BE2C (cell line): ENCODE data around the gene TARP.

Experiments used
- DNase-seq: peaks from one replicate; pipeline ENCODE4 v3.0.0-alpha.2; 2020
- H3K27me3 ChIP-seq: fragments of 250-450 bp; sonication (Bioruptor Pico); 2 replicates; pipeline ENCODE4 v1.5.1; 2020; ENCODE audit warnings: mild to moderate bottlenecking
- H3K36me3 ChIP-seq: fragments of 250-450 bp; sonication (Bioruptor Pico); 2 replicates; pipeline ENCODE4 v1.5.1; 2020; ENCODE audit warnings: mild to moderate bottlenecking
- H3K4me1 ChIP-seq: fragments of 250-450 bp; sonication (Bioruptor Pico); 2 replicates; pipeline ENCODE4 v1.5.1; 2020
- H3K4me3 ChIP-seq: 2 replicates; pipeline ENCODE4 v1.5.1; 2011; ENCODE audit warnings: low read depth, low read length
- H3K9me3 ChIP-seq: fragments of 250-450 bp; sonication (Bioruptor Pico); 2 replicates; pipeline ENCODE4 v1.5.1; 2020
- TF ChIP-seq, protein P1 (sequence below): IDR thresholded peaks from 2 replicates; pipeline ENCODE4 v1.5.1; 2012; ENCODE audit warnings: mild to moderate bottlenecking, low read depth, low read length

The TARP gene

DNA sequence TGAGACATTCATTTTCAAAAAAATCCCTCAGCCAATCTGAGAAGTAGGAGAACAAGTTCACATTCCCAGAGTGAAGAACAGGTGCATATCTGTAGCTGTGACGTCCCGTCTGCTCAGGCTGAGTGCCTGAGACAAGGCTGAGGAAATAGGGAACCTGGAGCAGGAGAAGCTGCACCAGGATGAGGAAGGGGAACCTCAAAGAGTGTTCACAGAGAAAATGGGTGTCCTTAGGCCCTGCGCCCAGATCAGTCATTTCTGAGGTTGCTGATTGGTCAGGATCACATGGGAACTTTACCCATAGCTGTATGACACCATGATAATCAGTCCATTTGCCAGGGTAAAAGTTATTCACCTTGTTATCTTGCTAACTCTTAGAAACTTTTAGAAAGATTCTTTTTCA is 34.2 kb upstream of the TARP start:
- DNase-seq = no peak
- TF ChIP-seq, protein P1, sequence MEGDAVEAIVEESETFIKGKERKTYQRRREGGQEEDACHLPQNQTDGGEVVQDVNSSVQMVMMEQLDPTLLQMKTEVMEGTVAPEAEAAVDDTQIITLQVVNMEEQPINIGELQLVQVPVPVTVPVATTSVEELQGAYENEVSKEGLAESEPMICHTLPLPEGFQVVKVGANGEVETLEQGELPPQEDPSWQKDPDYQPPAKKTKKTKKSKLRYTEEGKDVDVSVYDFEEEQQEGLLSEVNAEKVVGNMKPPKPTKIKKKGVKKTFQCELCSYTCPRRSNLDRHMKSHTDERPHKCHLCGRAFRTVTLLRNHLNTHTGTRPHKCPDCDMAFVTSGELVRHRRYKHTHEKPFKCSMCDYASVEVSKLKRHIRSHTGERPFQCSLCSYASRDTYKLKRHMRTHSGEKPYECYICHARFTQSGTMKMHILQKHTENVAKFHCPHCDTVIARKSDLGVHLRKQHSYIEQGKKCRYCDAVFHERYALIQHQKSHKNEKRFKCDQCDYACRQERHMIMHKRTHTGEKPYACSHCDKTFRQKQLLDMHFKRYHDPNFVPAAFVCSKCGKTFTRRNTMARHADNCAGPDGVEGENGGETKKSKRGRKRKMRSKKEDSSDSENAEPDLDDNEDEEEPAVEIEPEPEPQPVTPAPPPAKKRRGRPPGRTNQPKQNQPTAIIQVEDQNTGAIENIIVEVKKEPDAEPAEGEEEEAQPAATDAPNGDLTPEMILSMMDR = no peak
- Histone ChIP-seq H3K27me3 (no peaks in the 10 kb centered on the region), H3K4me3 (no peak overlapping the region), H3K4me1 (peaks cover 13% of the 10 kb centered on the region), H3K36me3 (no peaks in the 10 kb centered on the region), H3K9me3 (no peaks in the 10 kb centered on the region)

DNA sequence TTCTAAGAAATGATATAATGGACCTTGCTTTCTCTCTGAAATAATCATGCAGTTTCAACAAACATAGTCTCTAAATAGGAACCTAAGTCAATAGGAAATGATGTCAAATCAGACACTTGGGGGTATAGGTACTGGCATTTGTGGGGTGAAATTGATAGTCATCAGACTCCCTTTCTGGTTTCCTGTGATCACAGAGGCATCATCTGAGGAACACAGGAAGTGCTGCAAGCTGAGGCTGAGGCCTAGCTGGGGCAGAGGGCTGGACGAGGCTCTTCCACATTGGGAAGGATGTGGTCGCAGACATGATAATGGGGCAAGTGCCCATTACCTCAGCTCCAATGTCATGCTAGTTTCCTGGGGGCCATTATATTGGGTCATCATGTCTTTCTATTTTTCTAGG is 33.5 kb upstream of the TARP start:
- DNase-seq = no peak
- Histone ChIP-seq H3K36me3 (no peaks in the 10 kb centered on the region), H3K4me3 (no peak overlapping the region), H3K4me1 (peaks cover 10% of the 10 kb centered on the region), H3K9me3 (no peaks in the 10 kb centered on the region), H3K27me3 (no peaks in the 10 kb centered on the region; the same call in 1 of the 2 replicates)
- TF ChIP-seq, protein P1 = no peak

DNA sequence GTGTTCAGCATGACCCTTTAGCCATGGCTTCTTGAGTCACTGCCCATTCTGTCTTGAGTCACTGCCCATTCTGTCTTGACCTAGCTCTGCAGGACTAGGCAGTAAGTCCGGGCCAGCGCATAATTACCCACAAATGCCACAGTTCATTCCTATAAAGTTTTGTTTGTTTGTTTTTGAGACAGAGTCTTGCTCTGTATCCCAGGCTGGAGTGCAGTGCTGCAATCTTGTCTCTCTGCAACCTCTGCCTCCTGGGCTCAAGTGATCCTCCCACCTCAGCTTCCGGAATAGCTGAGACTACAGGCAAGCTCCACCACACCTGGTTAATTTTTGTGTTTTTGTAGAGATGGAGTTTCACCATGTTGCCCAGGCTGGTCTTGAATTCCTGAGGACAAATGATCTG is 32.7 kb upstream of the TARP start:
- DNase-seq = no peak
- H3K9me3 ChIP-seq = no peaks in the 10 kb centered on the region
- H3K4me3 ChIP-seq = no peak overlapping the region
- peaks cover 5% of the 10 kb centered on the region for H3K4me1 ChIP-seq
- H3K27me3 ChIP-seq = peaks cover 4% of the 10 kb centered on the region; the same call in 1 of the 2 replicates
- no peaks in the 10 kb centered on the region for H3K36me3 ChIP-seq
- TF ChIP-seq, protein P1 = no peak

DNA sequence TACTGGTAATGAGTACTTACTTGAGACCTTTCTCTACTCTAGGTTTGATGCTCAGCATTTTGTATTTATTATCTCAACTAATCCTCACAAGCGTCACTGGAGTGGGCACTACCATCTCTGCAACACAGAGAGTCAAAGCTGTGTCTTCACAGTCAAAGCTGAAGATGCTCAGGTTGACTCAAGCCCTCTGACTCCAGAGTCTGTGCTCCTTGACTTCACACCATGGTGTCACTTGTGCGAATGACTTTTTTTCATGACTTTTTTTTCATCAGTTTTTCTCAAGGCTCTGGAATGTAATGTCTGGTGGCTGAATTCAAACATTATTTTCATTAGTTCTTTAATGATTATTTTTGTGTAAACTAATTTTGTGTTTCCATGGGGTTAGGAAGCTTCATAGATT is 30.4 kb upstream of the TARP start:
- TF ChIP-seq, protein P1 = no peak
- Histone ChIP-seq H3K4me1 (no peaks in the 10 kb centered on the region), H3K27me3 (peaks cover 6% of the 10 kb centered on the region; the same call in 1 of the 2 replicates), H3K9me3 (no peaks in the 10 kb centered on the region), H3K36me3 (no peaks in the 10 kb centered on the region), H3K4me3 (no peak overlapping the region)
- DNase-seq = no peak

DNA sequence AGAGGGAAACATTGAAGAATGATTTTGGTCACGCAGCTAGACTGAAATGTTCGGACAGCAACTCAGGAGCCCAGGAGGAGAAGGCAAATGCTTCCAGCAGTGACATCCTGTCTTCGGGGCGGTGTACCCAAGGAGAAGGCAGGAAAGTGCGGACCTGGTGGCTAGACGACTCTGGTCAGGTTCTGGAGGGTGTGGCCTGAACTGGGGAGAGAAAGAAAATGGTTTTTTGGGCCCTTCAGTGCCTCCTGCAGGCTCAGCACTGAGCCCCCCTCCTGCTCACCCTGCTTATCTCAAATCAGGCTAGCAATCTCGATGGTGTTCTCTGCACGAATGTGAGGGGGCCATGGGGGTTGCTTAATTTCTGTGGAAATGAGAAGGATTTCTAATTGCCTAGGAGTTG is 26.7 kb upstream of the TARP start:
- Histone ChIP-seq H3K4me3 (no peak overlapping the region), H3K27me3 (peaks cover 6% of the 10 kb centered on the region; the same call in 1 of the 2 replicates), H3K36me3 (no peaks in the 10 kb centered on the region), H3K9me3 (no peaks in the 10 kb centered on the region), H3K4me1 (no peaks in the 10 kb centered on the region)
- TF ChIP-seq, protein P1 = no peak
- no peak for DNase-seq

DNA sequence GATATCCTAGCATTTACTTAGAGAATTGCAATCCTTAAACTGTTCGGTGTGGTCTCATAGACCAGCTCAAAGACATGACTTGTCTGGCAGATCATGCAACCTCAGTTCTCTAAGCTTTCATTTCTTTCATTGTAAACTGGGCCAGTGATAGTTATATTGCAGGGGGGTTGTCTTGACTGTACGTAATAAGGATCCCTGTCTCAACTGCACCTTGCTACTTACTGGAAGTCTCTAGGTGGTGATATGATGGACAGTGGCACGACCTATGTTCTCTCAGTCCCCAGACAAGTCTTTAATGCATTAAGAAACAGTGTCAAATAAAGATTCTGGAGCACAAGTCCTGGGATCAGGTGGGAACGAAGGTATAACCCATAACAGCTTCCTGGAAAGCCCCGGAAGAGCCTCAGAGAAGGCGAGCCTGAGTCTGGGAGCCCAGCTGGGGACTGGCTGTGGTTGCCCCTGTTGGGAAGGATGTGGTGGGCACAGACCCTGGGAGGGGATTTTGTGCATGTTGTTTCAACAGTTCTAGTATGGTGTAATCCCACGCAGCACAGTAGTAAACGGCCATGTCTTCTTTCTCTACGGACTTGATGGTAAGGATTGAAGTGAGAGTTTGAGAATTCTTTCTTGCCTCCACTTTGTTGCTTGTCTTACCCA is 26.0 kb upstream of the TARP start:
- H3K4me3 ChIP-seq = no peak overlapping the region
- H3K9me3 ChIP-seq = no peaks in the 10 kb centered on the region
- no peaks in the 10 kb centered on the region for H3K4me1 ChIP-seq
- TF ChIP-seq, protein P1 = no peak
- peaks cover 6% of the 10 kb centered on the region; the same call in 1 of the 2 replicates for H3K27me3 ChIP-seq
- no peaks in the 10 kb centered on the region for H3K36me3 ChIP-seq
- no peak for DNase-seq
